ENCODE results near the gene LHB.

Gene LHB

DNA sequence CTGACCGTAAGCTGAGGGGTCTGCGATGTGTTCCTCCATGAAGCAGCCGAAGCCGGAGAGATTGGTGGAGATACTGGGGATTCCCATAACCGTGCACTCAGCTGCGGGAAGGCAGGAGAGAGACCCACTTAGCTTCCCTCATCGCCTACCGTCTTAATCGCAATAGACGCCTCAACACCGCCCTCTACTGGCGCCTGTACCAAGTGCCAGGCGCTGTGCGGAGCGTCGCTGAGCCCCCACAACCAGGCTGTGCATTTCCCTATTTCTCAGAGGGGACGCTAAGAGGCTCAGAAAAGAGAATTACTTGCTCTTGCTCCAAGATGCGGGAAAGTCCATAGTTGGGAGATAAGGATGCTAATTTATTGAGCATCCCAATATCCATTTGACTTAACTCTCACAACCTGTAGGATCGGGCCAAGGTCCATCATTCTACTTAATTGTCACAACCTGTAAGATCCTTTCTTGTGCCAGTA is 45.9 kb downstream of the LHB start:
- DNase-seq, result peak; percentile 58 to 79

DNA sequence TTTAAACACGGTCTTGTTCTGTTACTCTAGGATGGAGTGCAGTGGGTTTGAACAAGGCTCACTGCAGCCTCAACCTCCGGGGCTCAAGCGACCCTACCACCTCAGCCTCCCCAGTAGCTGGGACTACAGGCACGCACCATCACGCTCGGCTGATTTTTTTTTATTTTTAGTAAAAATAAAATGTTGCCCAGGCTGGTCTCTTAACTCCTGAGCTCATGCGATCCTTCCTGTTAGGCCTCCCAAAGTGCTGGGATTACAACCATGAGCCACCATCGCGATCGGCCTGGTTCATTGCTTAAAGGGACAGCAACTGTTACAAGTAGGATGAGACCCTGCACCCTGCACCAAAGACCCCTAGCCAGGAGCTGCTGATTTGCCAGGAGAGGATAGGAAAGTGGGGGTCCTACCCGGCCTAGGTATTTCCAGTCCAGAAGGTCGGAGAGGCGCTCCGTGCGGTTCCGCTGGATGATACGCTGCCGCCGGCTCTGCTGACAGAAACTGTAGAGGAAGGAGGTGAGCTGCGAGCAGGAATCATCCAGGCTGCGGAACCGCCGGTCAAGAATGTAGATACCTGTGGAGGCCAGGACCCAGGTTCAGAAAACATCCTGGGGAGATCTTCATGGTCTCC is 46.6 kb downstream of the LHB start:
- no peak for DNase-seq

DNA sequence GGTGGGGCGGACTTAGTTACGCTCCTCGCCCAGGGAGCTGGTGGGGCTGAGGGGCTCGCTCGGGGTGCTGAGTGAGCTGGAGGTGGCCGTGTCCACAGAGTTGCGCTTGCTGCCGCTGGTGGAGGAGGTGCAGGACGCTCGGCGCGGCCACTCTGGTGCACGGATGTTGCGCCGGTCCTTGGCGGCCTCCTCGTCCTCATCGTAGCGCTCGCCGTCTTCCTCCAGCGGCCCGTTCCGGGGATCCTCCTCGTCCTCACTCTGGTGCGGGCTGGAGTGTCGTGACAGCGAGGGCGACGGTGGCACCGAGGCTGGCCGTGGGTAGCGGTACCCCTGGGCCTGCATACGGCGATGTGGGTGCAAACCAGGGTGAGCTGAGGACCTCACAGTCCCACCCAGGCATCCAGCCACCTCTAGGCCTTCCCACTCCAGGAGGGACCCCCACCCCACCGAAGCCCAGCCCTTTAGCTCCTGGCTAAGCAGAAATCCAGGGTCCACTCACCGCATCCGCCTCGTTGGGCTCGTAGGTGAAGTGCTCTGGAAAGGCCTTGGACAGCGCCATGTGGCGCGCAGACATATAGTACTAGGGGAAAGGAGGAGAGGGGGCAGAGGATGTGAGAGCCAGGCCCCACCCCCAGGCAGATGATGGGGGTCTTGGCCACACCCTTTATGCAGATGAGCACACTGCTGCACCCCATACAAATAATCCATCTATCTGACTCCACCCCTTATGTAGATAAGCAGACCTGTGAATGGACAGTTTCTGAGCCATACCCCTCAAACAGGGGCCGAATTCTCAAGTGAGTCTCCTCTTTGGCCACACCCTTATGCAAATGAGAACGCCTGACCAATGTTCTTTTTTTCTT is 47.4 kb downstream of the LHB start:
- peak in 1 of 2 experiments; percentile 41 for DNase-seq

DNA sequence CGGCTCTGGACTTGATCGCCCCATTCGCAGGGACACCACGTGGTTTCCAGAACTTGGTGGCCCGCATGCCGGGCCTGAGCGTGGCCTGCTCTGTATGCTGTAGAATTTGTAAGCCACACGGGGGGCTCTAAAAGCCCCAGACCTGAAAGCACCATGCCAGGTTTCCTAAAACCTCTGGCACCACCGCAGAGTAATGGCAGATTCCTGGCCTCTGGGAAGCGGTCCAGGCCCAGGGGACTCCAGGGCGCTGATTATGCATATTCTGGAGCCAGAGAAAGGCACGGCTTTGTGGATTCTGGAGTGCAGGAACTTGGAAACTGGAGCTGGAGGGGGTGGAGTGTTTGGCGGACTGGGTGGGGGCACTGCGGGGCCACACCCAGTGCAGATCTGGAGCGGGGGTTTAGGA is 48.1 kb downstream of the LHB start:
- no peak for DNase-seq

DNA sequence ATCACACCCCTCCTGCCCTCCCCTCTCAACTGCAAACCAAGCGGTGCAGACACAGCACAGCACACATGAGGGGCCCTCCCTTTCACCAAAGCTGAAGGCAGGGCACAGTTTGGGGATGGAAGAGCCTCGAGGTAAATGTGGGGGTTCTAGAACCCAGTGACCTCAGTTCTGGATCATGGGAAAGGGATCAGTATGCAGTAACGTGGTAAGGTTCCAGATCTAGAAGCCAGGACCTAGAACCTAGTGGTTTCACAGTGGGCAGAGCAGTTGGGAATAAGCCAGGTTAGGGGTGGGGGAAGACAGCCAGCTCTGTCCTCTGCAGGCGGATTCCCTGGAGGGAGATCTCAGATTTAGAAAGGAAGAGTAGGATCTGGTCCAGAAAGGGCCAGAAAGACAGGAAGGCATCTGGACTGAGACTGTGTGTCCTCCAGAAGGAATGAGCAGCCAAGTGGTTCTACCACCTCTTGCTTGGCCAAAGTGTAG is 48.7 kb downstream of the LHB start:
- no peak for DNase-seq

DNA sequence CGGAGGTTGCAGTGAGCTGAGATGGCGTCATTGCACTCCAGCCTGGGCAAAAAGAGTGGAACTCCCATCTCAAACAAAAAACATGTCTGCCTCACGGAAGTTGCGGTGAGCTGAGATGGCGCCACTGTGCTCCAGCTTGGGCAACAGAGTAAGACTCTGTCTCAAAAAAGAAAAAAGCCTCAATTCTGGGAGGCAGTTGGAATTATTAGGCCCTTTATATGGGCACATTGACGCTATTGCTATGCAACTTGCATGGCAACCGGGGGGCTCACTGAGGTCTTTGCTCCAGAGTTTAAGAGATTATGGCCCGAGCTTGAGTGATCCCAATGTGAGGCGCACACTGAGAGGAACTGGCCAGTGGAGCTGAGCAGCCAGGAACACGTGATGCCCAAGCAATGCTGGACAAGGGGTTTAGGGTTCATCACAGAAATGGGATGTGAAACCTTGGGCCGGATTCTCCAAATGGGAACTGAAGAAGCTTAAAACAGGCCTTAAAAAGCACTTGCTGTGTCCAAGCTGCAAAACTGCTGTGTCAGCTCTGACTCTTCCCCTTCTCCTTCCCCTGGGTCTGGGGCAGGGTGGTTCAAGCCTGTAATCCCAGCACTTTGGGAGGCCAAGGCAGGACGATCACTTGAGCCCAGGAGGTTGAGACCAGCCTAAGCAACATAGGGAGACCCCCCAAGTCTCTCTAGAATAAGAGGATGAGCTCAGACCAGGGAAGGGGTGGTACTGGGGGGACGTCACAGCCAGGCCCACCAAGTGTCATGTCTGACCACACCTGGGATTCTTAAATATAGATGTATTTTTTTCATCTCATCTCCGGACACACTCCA is 49.3 kb downstream of the LHB start:
- no peak for DNase-seq

DNA sequence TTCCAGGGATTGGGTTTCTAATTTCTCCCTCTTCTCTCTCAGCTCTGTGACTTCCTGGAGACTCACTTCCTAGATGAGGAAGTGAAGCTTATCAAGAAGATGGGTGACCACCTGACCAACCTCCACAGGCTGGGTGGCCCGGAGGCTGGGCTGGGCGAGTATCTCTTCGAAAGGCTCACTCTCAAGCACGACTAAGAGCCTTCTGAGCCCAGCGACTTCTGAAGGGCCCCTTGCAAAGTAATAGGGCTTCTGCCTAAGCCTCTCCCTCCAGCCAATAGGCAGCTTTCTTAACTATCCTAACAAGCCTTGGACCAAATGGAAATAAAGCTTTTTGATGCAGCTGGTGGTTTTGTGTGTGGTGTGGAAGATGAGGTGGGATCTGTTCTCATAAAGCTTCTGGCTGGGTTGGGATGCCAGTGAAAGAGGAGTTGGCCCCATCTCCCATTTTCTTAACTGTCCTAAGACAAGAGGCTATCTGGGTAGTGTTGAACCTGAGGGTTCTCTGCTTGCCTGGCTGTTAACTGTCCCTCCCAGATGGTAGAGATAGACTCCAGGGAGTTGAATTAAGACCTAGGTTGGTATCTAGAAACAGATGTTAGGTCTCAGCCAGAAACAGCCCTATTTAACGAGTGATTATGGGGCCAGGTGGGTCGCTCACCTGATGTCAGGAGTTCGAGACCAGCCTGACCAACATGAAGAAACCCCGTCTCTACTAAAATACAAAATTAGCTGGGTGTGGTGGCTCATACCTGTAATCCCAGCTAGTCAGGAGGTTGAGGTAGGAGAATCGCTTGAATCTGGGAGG is 50.1 kb downstream of the LHB start:
- no peak for DNase-seq

Data from NCI-H446 (cell line).